GM12891 (cell line): ENCODE measurements around the gene P2RY14.

Experiments
- POLR2A ChIP-seq: IDR thresholded peaks from 2 replicates; pipeline ENCODE4 v1.6.1; 2011; ENCODE audit warnings: low read depth, low read length, control low read depth
- POLR2AphosphoS5 ChIP-seq: IDR thresholded peaks from 2 replicates; pipeline ENCODE4 v1.6.1; 2011; ENCODE audit warnings: low read depth, low read length, control low read depth
- TAF1 ChIP-seq: IDR thresholded peaks from 2 replicates; pipeline ENCODE4 v1.6.1; 2011; ENCODE audit warnings: low read depth, low read length, control low read depth

DNA sequence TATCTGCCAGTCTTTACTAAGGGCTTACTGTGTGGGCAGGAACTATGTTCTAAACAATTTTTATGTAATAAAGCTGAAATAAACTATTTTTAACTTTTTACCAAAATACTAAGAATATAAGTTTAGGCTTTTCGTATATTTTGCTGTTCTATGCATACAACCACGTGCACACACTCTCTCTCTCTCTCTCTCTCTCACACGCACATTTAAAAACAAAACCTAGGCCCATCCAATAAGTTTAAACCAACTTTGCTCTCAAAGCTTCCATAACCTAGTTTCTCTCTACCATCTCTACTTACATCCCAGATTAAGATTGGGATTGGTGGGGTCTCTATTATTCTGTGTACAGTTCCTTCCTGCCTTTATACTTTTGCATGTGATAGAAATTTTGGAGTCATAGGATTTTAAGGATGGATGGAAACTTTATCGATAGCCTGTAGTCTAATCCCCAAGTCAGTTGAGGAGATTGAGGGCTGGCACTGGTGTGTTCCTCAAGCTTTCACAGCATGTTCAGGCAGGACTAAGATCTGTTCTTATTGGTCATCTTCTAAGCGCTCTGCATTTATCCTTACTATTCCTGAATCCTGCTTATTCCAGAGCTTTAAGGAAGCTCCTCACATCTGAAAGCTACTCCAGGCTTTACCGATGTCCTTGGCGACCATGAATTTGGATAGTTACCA is 77.2 kb downstream of the P2RY14 start:
- TF ChIP-seq TAF1 (no peak), POLR2AphosphoS5 (no peak), POLR2A (no peak)
